Kidney tubule cell (primary cell): ENCODE results near the gene SCNN1A.

ENCODE experiments used
- DNase-seq: peaks from one replicate; pipeline ENCODE4 v3.0.0-alpha.2; 2018; ENCODE audit warnings: low spot score

SCNN1A gene

DNA sequence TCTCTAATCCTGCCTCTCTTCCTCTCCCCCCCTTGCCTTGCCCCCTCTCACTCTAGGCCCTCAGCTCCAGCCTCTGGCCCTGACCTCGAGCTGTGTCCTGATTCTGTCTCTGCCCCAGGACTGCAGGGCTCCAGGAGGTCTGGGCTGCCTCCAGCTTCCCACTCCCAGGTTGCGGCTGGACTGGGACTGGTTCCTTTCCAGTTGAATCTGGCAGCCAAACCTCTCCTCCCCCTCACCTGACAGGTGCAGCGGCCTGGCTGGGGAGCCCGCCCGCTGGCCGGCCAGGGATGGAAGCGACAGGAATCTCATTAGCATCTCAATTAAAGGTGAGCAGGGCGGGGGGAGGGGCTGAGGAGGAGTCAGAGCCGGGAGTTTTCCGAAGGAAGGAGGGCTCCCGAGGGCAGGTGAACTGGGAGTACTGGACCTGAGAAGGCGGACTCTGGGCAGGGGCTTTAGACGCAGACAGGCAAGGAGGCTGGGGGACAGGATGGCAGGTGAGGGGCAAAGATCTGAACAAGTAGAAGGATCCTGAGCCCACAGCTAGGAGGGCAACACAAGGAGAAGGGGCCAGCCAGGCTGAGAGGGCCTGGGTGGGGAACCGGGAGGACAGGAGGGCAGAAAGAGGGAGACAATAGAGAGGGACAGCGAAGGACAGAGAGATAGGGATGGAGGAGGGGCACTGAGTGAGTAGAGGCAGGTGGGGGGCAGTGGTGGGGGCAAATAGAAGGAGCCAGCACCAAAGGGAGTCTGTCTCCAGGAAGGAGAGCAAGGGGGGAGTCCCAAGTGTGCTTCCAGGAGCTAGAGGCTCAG is at the start of gene SCNN1A:
SCNN1A (minus strand) TSS at position 295 of the 810 bp plus-strand sequence. CDS start 780 bp downstream, outside the sequence.
- DNase-seq: peak; percentile 73

- DNase-seq: no peak
Measured at GRCh38 chr12:6424866-6425265, 49.5 kb upstream of the SCNN1A start.

- DNase-seq: peak; percentile 33
Measured at GRCh38 chr12:6424008-6424347, 48.6 kb upstream of the SCNN1A start.

- DNase-seq: peak; percentile 90
Measured at GRCh38 chr12:6423267-6424007, 48.1 kb upstream of the SCNN1A start.

DNA sequence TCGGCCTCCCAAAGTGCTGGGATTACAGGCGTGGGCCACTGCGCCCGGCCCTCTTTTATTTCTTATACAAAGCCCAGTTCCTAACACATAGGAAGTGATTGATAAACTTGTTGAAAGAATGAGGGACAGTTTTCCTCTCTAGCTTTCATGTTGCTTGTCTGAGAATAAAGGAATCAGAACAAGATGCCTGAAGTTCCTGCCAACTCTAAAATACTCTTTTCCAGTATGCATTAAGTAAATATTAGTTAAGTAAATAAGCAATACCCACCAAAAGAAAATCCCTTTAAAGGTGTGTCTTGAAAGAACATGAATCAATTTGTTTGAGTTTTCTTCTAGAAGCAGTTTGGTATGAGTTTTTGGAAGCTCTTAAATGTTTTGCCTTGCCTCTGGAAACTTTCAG is 45.0 kb upstream of the SCNN1A start:
- no peak for DNase-seq

DNA sequence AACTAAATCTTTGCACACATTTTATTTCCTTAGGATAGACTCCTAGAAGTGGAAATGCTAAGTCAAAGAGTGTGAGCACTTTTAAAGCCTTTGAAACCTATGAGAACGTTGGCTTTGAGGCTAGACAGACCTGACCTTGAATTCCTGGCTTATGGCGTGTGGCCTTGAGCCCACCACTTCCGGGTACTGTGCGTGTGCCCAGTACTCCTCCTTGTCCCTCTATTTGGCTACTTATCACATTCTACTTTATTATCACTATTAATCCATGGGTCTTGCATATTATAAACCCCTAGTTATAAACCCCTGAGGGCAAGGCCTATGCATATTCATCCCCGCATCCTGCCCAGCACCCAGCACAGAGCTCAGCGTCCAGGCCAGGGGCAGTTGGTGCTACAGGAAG is 43.4 kb upstream of the SCNN1A start:
- peak; percentile 6 for DNase-seq

DNA sequence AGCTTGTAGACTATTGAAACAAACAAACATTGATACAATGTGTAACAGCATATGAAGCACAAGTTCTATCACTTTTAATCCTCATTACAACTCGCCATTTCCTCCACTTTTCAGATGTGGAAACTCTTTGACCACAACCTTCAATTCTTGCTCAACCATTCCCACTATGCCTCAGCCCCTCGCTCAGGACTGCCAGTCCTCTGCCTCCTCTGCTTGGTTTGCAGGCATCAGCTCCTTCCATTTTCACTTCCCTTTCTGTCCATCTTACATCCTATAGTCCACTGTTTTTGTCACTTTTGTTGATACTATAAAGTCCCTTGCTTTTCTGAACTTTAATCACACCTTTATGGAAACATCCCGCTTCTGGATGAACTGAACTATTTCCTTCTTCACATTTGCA is 41.2 kb upstream of the SCNN1A start:
- DNase-seq: no peak

DNA sequence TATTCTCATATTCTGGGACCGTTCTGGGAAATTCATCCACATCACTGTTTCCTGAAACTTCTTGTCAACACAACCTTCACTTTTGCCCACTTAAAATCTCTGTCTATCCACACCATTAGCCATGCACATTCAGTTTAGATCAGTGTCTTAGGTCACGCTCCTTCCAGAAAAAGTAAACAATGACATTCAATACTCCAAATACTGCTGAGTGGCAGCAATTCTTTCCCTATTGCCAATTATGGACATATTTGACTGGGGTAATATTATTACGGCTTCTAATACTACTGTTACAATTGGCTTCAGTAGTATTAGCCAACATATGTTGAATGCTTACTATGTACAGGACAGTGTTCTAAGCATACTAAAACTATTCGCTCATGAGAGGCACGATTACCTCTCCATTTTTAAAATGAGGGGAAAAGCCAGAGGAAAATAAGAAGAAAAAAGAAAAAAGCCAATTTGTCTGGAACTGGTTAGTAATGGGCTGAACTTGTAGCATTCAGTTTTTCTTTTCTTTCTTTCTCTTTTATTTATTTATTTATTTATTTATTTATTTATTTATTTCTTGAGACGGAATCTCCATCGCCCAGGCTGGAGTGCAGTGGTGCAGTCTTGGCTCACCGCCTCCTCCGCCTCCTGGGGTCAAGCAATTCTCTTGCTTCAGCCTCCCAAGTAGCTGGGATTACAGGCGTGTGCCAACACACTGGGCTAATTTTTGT is 32.0 kb upstream of the SCNN1A start:
- DNase-seq: no peak

GRCh38 chr12:6405963-6406362 is 30.6 kb upstream of the SCNN1A start:
- no peak for DNase-seq

DNA sequence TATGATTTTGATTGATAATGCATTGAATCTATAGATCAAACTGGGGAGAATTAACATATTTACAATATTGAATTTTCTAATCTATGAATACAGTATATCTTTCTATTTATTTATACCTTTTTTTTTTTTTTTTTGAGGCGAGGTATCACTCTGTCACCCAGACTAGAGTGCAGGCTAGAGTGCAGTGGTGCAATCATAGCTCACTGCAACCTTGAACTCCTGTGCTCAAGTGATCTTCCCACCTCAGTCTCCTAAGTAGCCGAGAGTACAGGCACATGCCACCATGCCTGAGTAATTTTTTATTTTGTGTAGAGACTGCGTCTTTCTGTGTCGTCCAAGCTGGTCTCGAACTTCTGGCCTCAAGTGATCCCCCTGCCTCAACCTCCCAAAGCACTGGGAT is 29.0 kb upstream of the SCNN1A start:
- DNase-seq: no peak

DNA sequence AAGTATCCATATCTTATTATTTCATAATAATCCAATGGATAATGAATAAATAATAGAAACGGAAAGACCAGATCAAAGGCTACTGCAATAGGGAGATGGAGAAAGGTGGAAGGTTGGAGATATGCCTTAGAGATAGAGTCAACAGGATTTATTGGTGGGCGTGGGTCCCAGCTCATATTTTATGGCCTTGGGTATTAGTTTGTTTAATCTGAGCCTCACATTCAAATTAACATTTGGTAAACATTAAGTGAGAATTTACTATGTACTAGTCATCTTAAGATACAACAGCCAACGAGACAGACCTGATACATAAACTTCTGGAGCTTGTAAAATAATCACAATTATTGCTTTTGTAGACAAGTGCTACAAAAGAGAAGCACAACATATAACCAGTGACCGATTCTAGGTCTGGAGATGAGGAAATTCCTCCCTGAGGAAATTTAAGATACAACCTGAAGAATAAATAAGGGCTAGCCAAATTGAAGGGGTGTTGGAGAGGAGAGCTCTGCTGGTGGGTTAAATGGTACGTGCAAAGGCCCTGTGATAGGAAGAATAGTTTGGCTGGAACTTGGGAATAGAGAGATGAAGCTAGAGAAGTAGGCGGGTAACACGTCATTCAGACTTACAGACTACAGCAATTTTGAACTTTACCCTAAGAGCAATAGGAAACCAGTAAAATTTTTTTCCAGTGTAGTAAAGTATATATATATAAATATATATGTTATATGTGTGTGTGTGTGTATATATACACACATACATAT is 24.7 kb upstream of the SCNN1A start:
- DNase-seq: no peak

GRCh38 chr12:6396031-6396430 is 20.7 kb upstream of the SCNN1A start:
- no peak for DNase-seq

DNA sequence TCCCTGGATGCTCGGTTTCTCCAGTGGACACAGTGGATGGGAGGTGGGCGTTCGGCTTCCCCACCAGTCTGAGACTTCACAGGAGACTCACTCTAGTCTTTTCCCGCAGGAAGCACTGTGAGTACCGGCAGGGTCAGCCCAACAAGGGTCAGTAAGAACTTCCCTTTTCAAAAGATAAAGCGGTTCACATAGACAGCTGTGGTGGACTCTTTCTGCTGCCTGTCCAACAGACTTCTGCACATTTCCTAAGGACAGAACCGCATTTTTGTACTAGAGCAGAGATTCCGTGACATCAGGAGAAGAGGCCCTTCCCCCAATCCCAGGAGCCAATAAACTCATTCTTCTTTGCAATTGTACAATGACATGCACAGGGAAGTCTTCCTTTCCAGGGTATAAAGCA is 19.0 kb upstream of the SCNN1A start:
- DNase-seq: no peak

GRCh38 chr12:6393109-6393508 is 17.7 kb upstream of the SCNN1A start:
- DNase-seq: no peak

- no peak for DNase-seq
Measured at GRCh38 chr12:6392504-6392903, 17.1 kb upstream of the SCNN1A start.

DNA sequence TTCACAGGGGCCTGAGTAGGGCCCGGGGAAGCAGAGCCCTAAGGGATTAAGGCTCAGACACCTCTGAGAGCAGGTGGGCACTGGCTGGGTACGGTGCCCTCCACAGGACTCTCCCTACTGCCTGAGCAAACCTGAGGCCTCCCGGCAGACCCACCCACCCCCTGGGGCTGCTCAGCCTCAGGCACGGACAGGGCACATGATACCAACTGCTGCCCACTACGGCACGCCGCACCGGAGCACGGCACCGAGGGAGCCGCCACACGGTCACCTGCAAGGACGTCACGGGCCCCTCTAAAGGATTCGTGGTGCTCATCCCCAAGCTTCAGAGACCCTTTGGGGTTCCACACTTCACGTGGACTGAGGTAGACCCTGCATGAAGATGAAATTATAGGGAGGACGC is 15.7 kb upstream of the SCNN1A start:
- DNase-seq: no peak

- DNase-seq: no peak
Measured at GRCh38 chr12:6390084-6390799, 14.9 kb upstream of the SCNN1A start.

GRCh38 chr12:6387541-6387940 is 12.2 kb upstream of the SCNN1A start:
- no peak for DNase-seq

- DNase-seq: no peak
Measured at GRCh38 chr12:6386491-6386890, 11.1 kb upstream of the SCNN1A start.

DNA sequence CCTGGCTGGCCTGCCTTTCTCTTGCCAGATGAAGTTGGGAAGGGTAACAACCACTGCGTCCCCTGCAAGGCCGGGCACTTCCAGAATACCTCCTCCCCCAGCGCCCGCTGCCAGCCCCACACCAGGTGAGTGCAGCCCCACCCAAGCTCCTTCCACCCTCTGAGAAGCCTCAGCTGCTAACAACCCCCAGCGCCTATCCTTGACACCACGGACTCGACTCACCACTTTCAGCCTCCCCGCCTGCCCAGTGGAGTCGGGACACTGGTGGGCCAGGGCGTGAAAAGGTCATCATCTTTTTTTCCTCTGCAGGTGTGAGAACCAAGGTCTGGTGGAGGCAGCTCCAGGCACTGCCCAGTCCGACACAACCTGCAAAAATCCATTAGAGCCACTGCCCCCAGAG is 10.7 kb upstream of the SCNN1A start:
- no peak for DNase-seq
